Measurements from ENCODE around the gene CCDC34. TPM values are rescaled to one million over a fixed set of nuclear protein-coding genes. Genes with fewer than 3 reads are reported as not detected.
A peak's percentile ranks its signal among the peaks of the same experiment; 100 is the strongest.

The CCDC34 gene
- 1 to 10 TPM; 7.0 to 7.8 TPM for polyA plus RNA-seq

DNA sequence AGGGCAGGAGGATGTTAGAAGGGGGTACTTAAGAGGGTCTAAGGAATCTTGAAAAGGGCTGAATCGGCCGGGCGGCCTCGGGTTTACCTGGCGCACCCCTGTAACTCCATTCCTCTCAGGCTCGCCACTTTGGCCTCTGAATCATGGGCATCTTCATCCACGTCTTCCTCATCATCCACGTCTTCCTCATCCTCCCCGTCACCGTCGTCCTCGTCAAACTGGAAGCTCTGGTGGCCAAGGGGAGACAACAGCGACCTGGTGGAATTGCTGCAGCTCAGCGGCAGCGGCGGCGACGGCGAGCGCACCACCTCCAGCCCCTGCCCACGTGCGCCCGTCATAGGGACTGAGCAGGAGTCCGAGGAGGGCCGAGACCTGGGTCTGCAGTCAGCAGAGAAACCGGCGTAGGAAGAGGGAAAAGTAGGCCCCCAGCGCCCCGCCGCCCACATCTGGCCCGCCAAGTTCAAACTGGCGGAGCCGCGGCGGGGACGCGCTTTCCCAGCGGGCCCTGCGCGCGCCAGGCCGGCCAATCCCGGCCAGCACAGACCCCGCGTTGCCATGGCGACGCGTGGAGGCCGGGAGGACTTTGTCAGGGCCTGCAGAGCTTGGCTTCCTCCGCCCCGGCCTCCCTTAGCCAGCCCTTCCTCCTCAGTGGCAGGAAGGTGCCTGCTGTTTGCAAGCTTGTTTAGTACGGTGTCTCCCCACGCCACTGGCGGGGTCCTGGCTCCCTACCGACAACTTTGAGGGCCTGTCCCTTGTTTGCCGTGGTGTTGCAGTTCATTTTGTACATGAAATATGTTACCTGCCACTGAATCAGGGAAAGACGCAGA is at the start of gene CCDC34:
CCDC34 (minus strand) TSS at position 467 of the 827 bp plus-strand sequence; CDS start at position 446, 21 bp downstream.
- Histone ChIP-seq H3K27me3 (ENCODE audit: control insufficient read depth in 1 of 2, insufficient read depth in 2 of 2, low read length in 2 of 2) (no peaks in the 10 kb centered on the region), H3K4me1 (ENCODE audit: control insufficient read depth in 2 of 2, insufficient read depth in 2 of 2, low read length in 1 of 2) (no peaks in the 10 kb centered on the region), H3K9me3 (ENCODE audit: control insufficient read depth in 2 of 2, insufficient read depth in 1 of 2, low read depth in 1 of 2, low read length in 1 of 2) (no peaks in the 10 kb centered on the region), H3K4me3 (ENCODE audit: low read depth in 1 of 2, low read length in 2 of 2) (peak within 1 kb of the TSS; percentile 64 to 84), H3K36me3 (ENCODE audit: control insufficient read depth in 2 of 2, insufficient read depth in 2 of 2, low read length in 1 of 2) (peaks cover 2 to 4% of the 10 kb centered on the region in 2 donors), H3K27ac (ENCODE audit: low read depth in 2 of 2, low read length in 1 of 2) (peak within 1 kb of the TSS; percentile 34 to 53)
- WGBS, 2 donors = 0 to 1% methylated on average over 56 to 57 of the region's 57 CpGs

- Histone ChIP-seq H3K4me1 (ENCODE audit: control insufficient read depth in 2 of 2, insufficient read depth in 2 of 2, low read length in 1 of 2) (no peaks in the 10 kb centered on the region), H3K27ac (ENCODE audit: low read depth in 2 of 2, low read length in 1 of 2) (no peak overlapping the region), H3K36me3 (ENCODE audit: control insufficient read depth in 2 of 2, insufficient read depth in 2 of 2, low read length in 1 of 2) (no peaks in the 10 kb centered on the region), H3K27me3 (ENCODE audit: control insufficient read depth in 1 of 2, insufficient read depth in 2 of 2, low read length in 2 of 2) (no peaks in the 10 kb centered on the region), H3K4me3 (ENCODE audit: low read depth in 1 of 2, low read length in 2 of 2) (no peak overlapping the region), H3K9me3 (ENCODE audit: control insufficient read depth in 2 of 2, insufficient read depth in 1 of 2, low read depth in 1 of 2, low read length in 1 of 2) (no peaks in the 10 kb centered on the region)
These were observed 49.2 kb upstream of the CCDC34 start for GRCh38 chr11:27412192-27412691.

GRCh38 chr11:27411328-27411727 is 48.3 kb upstream of the CCDC34 start:
- no peaks in the 10 kb centered on the region for H3K4me1 ChIP-seq (ENCODE audit: control insufficient read depth in 2 of 2, insufficient read depth in 2 of 2, low read length in 1 of 2)
- no peak overlapping the region for H3K27ac ChIP-seq (ENCODE audit: low read depth in 2 of 2, low read length in 1 of 2)
- H3K36me3 ChIP-seq (ENCODE audit: control insufficient read depth in 2 of 2, insufficient read depth in 2 of 2, low read length in 1 of 2) = no peaks in the 10 kb centered on the region
- no peaks in the 10 kb centered on the region for H3K9me3 ChIP-seq (ENCODE audit: control insufficient read depth in 2 of 2, insufficient read depth in 1 of 2, low read depth in 1 of 2, low read length in 1 of 2)
- H3K27me3 ChIP-seq (ENCODE audit: control insufficient read depth in 1 of 2, insufficient read depth in 2 of 2, low read length in 2 of 2) = no peaks in the 10 kb centered on the region
- H3K4me3 ChIP-seq (ENCODE audit: low read depth in 1 of 2, low read length in 2 of 2) = no peak overlapping the region

- Histone ChIP-seq H3K27ac (ENCODE audit: low read depth in 2 of 2, low read length in 1 of 2) (no peak overlapping the region), H3K36me3 (ENCODE audit: control insufficient read depth in 2 of 2, insufficient read depth in 2 of 2, low read length in 1 of 2) (no peaks in the 10 kb centered on the region), H3K4me3 (ENCODE audit: low read depth in 1 of 2, low read length in 2 of 2) (no peak overlapping the region), H3K4me1 (ENCODE audit: control insufficient read depth in 2 of 2, insufficient read depth in 2 of 2, low read length in 1 of 2) (no peaks in the 10 kb centered on the region), H3K9me3 (ENCODE audit: control insufficient read depth in 2 of 2, insufficient read depth in 1 of 2, low read depth in 1 of 2, low read length in 1 of 2) (no peaks in the 10 kb centered on the region), H3K27me3 (ENCODE audit: control insufficient read depth in 1 of 2, insufficient read depth in 2 of 2, low read length in 2 of 2) (no peaks in the 10 kb centered on the region)
- 85 to 94% methylated on average over 1 of the region's 1 CpG for WGBS, 2 donors
These were observed 47.3 kb upstream of the CCDC34 start for GRCh38 chr11:27410272-27410671.

GRCh38 chr11:27409742-27410141 is 46.7 kb upstream of the CCDC34 start:
- no peaks in the 10 kb centered on the region for H3K36me3 ChIP-seq (ENCODE audit: control insufficient read depth in 2 of 2, insufficient read depth in 2 of 2, low read length in 1 of 2)
- H3K27me3 ChIP-seq (ENCODE audit: control insufficient read depth in 1 of 2, insufficient read depth in 2 of 2, low read length in 2 of 2) = no peaks in the 10 kb centered on the region
- H3K4me3 ChIP-seq (ENCODE audit: low read depth in 1 of 2, low read length in 2 of 2) = no peak overlapping the region
- no peaks in the 10 kb centered on the region for H3K9me3 ChIP-seq (ENCODE audit: control insufficient read depth in 2 of 2, insufficient read depth in 1 of 2, low read depth in 1 of 2, low read length in 1 of 2)
- WGBS, 2 donors = 71 to 72% methylated on average over 2 of the region's 2 CpGs
- no peak overlapping the region for H3K27ac ChIP-seq (ENCODE audit: low read depth in 2 of 2, low read length in 1 of 2)
- H3K4me1 ChIP-seq (ENCODE audit: control insufficient read depth in 2 of 2, insufficient read depth in 2 of 2, low read length in 1 of 2) = no peaks in the 10 kb centered on the region

DNA sequence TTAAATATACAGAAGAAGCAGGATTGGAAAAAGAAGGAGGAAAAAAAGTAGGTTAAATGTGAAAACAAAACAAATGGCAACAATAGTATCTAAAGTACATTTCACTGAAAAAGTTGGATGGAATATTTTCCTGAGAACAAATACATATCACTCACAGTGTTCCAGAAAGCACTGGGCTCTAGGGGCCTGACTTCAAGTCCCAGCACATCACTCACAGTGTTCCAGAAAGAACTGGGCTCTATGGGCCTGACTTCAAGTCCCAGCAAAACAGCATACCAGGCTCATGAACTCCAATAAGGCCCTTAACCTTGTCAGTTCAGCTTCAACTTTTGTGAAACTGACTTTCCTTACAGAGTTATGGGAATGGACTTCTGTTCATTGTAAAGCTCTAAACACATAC is 46.0 kb upstream of the CCDC34 start:
- Histone ChIP-seq H3K36me3 (ENCODE audit: control insufficient read depth in 2 of 2, insufficient read depth in 2 of 2, low read length in 1 of 2) (no peaks in the 10 kb centered on the region), H3K9me3 (ENCODE audit: control insufficient read depth in 2 of 2, insufficient read depth in 1 of 2, low read depth in 1 of 2, low read length in 1 of 2) (no peaks in the 10 kb centered on the region), H3K4me3 (ENCODE audit: low read depth in 1 of 2, low read length in 2 of 2) (no peak overlapping the region), H3K27ac (ENCODE audit: low read depth in 2 of 2, low read length in 1 of 2) (peak overlapping the region in 1 of 2 donors; percentile 7), H3K4me1 (ENCODE audit: control insufficient read depth in 2 of 2, insufficient read depth in 2 of 2, low read length in 1 of 2) (no peaks in the 10 kb centered on the region), H3K27me3 (ENCODE audit: control insufficient read depth in 1 of 2, insufficient read depth in 2 of 2, low read length in 2 of 2) (no peaks in the 10 kb centered on the region)

GRCh38 chr11:27408246-27408800 is 45.3 kb upstream of the CCDC34 start:
- H3K9me3 ChIP-seq (ENCODE audit: control insufficient read depth in 2 of 2, insufficient read depth in 1 of 2, low read depth in 1 of 2, low read length in 1 of 2) = no peaks in the 10 kb centered on the region
- H3K4me1 ChIP-seq (ENCODE audit: control insufficient read depth in 2 of 2, insufficient read depth in 2 of 2, low read length in 1 of 2) = no peaks in the 10 kb centered on the region
- no peaks in the 10 kb centered on the region for H3K27me3 ChIP-seq (ENCODE audit: control insufficient read depth in 1 of 2, insufficient read depth in 2 of 2, low read length in 2 of 2)
- H3K27ac ChIP-seq (ENCODE audit: low read depth in 2 of 2, low read length in 1 of 2) = peak overlapping the region in 1 of 2 donors; percentile 1
- WGBS, 2 donors = 59 to 69% methylated on average over 2 of the region's 2 CpGs
- no peaks in the 10 kb centered on the region for H3K36me3 ChIP-seq (ENCODE audit: control insufficient read depth in 2 of 2, insufficient read depth in 2 of 2, low read length in 1 of 2)
- H3K4me3 ChIP-seq (ENCODE audit: low read depth in 1 of 2, low read length in 2 of 2) = no peak overlapping the region

- no peaks in the 10 kb centered on the region for H3K36me3 ChIP-seq (ENCODE audit: control insufficient read depth in 2 of 2, insufficient read depth in 2 of 2, low read length in 1 of 2)
- no peak overlapping the region for H3K4me3 ChIP-seq (ENCODE audit: low read depth in 1 of 2, low read length in 2 of 2)
- H3K4me1 ChIP-seq (ENCODE audit: control insufficient read depth in 2 of 2, insufficient read depth in 2 of 2, low read length in 1 of 2) = no peaks in the 10 kb centered on the region
- H3K9me3 ChIP-seq (ENCODE audit: control insufficient read depth in 2 of 2, insufficient read depth in 1 of 2, low read depth in 1 of 2, low read length in 1 of 2) = no peaks in the 10 kb centered on the region
- H3K27me3 ChIP-seq (ENCODE audit: control insufficient read depth in 1 of 2, insufficient read depth in 2 of 2, low read length in 2 of 2) = no peaks in the 10 kb centered on the region
- no peak overlapping the region for H3K27ac ChIP-seq (ENCODE audit: low read depth in 2 of 2, low read length in 1 of 2)
- WGBS, 2 donors = 73 to 75% methylated on average over 3 of the region's 3 CpGs
These were observed 43.7 kb upstream of the CCDC34 start for GRCh38 chr11:27406498-27407354.

GRCh38 chr11:27405134-27405533 is 42.1 kb upstream of the CCDC34 start:
- Histone ChIP-seq H3K9me3 (ENCODE audit: control insufficient read depth in 2 of 2, insufficient read depth in 1 of 2, low read depth in 1 of 2, low read length in 1 of 2) (no peaks in the 10 kb centered on the region), H3K4me1 (ENCODE audit: control insufficient read depth in 2 of 2, insufficient read depth in 2 of 2, low read length in 1 of 2) (no peaks in the 10 kb centered on the region), H3K27me3 (ENCODE audit: control insufficient read depth in 1 of 2, insufficient read depth in 2 of 2, low read length in 2 of 2) (no peaks in the 10 kb centered on the region), H3K27ac (ENCODE audit: low read depth in 2 of 2, low read length in 1 of 2) (no peak overlapping the region), H3K36me3 (ENCODE audit: control insufficient read depth in 2 of 2, insufficient read depth in 2 of 2, low read length in 1 of 2) (no peaks in the 10 kb centered on the region), H3K4me3 (ENCODE audit: low read depth in 1 of 2, low read length in 2 of 2) (no peak overlapping the region)
- WGBS, 2 donors = 54 to 55% methylated on average over 3 of the region's 3 CpGs

Measured in esophagus (tissue), 2 donors.